Fibroblast of upper back skin (primary cell): ENCODE measurements around the gene FPR3.
"Not testable (repeated sequence)": the region's sequence is repeated elsewhere in the genome, so short reads cannot be mapped to it uniquely, and the experiment has no call there.

ENCODE experiments used
- DNase-seq: peaks from one replicate; pipeline ENCODE4 v3.0.0-alpha.2; 2013

FPR3 gene

DNA sequence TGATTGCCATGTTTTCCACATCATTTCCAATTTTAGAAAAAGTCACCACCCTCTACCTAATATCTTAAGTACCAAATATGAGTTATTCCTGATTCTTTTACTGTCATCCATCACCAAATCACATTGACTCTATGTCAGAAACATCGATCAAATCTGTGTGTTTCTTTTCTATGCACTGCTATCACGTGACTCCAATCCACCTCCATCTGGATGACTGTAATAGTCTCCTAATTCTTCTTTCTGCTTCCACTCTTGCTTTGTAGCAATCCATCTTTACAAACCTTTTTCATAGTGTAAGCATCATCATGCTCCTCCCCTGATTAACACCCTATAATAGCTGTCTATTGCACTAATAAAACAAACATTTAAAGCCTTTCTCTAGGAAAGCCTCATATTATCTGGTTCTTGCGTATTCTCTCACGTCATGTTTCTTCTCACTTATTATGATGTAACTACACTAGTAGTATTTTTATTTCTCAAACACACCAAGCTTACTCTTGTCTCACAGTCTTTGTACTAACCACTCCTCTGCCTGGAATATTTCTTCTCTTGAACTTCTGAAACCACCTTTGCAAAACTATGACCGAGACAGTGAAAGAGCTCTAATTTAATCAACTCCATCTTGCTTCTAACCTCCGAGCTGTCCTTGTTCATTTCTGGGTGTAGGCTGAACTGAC lies 10.7 kb upstream of the FPR3 start:
- DNase-seq, result no peak

DNA sequence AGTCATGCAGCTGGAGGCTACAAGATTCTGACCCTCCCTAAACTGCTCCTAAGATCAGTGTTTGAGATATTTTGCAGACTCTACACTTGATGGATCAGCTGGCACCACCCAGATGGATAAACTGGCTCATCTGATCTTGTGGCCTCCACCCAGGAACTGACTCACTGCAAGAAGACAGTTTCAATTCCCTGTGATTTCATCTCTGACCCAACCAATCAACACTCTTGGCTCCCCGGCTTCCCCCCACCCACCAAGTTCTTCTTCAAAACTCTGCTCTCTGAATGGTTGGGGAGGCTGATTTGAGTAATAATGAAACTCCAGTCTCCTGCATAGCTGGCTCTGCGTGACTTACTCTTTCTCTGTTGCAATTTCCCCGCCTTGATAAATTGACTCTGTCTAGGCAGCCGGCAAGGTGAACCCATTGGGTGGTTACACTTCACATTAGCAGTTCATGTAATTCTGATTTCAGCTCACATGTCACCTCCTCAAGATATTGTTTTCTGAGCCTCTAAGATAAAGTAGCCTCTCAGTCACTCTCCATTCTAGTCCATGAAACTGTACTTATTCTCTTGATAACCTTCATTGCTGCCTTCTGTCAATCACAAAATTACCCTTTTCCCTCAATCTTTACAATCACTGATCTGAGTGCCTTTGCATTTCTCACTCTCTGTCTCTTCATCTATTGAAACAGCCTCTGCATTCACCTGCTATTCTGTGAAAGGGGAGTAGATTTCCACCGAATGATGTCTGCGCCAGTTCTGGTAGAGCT lies 9.9 kb upstream of the FPR3 start:
- peak; percentile 72 for DNase-seq

DNA sequence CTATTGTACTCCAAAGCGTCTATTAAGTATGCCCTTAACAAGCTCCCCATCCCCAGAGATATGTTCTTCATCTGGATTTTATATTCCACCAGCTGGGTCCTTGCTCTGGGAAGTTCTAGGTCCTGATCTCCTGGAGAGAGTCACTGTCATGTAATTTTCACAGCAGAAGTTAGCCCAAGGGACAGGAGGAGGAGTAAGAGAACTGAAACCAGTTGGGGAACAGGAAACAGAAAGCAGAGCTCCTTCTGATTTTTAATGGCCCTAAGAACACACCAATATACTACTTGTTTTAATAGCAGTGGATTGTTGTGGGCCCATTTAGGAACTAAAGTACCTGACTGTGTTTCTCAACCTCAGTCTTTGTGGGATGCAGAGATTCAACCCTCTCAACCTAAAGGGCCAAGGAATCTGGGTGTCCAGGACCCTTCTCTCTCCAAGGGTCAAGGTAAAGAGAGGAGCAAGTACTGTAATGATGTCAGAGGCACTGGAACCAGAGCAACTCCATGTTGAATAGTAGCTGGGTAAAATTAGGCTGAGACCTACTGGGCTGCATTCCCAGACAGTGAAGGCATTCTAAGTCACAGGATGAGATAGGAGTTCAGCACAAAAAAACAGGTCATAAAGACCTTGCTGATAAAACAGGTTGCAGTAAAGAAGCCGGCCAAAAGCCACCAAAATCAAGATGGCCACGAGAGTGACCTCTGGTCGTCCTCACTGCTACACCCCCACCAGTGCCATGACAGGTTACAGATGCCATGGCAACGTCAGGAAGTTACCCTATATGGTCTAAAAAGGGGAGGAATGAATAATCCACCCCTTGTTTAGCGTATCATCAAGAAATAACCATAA lies 8.1 kb upstream of the FPR3 start:
- DNase-seq, result no peak

DNA sequence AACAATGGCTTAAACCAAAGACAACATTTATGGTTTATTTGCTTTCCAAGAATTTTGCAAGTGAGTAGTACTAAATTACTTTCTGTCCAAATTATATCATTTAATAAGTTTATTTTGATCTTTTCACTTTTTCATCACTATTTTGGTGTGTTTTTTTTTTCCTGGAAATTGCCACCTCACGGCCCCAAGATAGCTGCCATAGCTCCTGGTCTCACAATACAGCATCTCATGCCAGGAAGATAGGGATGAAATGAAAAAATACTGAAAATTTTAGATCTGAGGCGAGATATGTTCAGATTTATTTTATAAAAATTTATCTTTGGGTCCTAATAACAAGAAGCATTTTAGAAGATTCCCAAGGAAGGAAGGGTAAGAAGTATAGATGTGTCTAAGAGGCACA lies 6.9 kb upstream of the FPR3 start:
- DNase-seq, result no peak

DNA sequence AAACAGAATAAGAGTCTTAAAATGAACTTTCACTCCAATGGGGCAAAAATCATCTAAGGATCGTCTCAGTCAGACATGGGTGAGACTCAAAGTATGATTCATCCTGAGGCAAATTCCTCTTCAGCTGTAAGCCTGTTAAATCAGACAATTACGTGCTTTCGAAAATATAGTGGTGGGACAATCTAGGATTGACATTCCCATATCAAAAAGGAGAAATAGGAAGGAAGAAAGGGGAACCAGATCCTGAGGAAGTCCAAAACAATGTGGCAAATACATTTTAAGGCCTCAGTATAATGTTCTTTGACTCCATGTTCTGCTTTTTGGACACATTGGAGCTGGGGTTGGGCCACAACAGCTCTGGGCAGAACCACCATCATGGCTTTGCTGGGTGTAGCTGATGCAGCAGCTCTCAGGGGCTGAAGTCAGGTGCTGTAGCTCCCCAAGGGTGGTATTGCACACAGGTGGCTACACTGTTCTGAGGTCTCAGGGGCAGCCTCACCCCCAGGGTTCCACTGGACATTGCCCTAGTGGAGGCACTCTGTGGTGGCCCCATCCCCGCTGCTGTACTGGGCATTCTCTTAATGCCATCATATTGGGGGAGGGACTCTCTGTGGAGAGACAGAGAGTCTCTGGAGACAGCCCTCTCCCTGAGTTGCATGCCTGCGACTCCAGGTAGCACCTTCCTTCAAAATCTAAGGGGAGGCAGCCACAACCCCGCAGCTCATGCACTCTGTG lies 5.7 kb upstream of the FPR3 start:
- peak; percentile 12 for DNase-seq

DNA sequence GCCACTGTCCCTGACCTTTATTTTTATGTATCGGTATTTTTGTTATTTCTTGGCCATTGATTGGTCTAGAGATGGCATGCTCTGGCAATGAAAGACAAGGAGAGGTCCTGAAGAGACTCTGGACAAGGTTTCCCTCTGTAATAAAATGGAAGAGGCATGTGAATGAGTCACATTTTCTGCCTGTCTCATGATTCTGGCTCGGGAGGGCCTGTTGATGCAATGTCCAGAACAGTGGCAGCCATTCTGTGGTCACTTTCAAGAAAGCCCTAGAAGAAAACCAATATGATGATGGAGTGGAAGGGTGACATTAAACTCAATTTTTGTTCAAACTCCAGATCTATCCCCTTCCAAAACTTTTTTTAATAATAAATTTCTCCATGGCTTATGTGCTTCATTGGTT lies 2.0 kb upstream of the FPR3 start:
- no peak for DNase-seq

DNA sequence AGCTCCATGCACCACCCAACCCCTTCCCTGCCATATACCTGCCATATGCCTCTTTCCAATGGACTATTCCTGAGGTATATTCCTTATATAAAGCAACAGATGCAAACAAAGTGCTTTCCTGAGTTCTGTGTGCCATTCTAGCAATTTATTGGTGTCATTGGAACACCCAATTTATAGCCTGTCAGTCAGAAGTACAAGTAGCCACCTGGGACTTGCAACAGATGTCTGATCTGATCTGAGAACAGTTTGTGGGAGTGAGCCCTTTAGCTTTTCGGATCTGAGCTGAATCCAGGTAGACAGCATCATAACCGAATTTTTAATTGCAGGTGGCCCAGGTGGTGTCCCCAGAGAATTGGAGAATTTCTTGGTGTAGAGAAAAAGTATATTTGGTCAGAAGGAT lies 963 bp upstream of the FPR3 start:
- DNase-seq, result no peak

DNA sequence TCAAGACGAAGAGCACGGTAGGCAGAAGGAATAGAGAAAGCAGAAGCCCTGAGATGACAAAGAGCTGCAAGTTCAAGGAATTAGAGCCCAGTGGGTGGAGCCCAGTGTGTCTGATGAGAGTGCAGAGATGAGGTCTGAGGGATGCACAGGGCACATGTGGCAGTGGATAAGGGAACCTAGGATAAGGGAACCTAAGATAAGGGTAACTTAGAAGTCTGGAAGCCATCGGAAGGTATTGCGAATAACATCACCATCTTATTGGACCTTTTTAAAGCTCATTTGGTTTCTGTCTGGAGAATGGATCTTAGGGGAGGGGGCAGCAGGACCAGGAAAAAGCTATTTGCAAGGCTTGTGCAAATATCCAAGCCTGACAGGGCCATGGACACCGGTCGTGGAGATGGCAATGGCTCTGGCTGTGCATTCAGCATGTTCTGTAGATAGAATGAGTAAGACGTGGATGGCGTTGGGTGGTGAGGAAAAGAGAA lies 1.3 kb downstream of the FPR3 start:
- DNase-seq, result no peak

DNA sequence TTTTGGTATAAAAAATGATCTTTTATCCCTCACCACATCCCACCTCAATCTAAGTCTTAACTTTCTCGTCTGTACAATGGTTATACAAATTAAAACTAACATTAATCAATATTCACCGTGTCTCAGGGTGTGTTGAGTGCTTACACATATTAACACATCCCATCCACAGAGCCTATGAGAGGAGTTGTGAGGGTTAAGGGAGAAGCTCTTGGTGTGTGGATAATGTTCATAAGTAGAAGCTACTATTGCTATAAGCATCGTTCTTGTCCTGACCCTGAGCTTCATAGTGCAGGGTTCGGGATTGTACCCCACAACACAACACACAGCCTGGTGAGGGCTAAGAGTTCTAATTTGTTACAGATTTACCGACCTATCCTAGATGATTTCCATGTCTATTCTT lies 2.5 kb downstream of the FPR3 start:
- no peak for DNase-seq

DNA sequence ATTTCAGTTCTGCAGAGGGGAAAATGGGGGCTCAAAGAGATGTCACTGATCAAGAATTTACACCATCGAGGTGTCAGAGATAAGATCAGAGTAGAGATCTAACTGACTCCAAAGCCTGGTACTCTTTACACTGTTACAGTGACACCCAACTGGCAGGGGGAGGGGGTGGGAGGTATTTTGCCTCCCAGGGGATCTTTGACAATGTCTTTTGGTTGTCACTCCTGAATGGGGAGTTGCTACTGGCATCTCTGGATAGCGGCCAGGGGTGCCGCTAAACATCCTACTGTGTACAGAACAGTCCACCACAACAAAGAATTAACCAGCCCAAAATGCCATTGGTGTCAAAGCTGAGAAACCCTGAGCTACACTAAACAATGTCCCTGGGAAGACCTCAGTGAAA lies 3.1 kb downstream of the FPR3 start:
- DNase-seq, result no peak

DNA sequence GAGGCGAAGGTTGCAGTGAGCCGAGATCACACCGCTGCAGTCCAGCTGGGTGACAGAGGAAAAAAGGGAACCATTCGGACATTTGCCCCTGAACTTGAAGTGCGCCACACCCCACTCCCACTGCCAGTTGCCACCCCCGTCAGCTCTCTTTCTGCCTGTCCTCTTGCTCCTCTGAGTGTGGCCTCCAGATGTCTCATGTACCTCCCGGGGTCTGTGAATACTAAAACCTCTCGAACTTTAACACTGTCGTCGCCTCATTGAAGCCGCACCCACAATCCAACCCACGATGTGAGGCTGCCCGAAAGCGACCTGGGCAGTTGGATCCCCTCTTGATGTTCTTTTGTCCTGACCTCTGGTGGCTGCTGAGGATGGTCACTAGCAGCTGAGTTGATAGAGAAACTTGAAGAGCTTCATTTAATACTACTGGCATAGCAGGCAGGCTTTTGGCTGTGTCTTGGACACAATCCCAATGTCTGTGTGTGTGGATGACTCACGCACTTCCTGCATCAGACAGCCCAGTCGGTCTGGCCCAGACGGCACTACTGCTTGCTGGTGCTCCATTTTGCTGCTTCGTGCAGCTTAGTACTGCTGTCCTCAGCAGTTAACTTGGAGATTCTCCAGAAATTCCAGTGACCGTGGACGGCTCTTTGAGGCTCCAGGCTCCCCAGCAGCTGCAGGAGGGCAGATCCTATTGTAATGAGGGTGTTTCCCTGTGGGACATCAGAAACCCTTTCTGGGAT lies 4.2 kb downstream of the FPR3 start:
- DNase-seq, result peak; percentile 99

DNA sequence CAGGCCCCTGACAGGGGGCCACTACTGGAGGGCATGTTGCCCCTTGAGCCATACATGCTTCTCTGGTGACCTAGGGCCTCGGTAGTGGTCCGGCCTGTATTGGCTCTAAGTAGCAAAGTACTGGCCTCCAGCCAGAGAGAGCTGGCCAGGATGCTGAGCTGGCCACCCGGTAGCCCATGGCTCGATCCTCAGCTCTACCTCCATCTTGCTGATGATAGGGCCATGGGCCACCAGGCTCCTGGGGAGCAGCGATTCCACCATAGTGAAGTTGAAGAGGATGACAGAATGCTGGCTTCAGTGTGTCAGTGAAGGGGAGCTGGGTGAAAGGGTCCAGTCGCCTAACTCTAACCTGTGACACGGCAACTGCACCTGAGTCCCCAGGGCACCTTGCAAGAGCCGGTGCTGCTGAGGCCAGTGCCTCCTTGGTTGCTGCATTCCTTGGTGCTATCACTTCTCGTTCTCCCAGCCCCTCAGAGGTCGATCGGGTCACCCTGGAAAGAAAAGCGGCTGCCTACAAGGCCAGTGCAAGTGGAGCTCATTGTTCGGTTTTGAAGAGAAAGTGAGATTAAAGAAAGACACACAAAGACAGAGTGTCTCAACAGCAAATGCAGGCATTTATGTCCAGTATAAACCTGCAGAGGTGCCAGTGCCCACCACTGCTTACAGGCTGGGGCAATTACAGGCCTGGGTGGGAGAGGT lies 5.0 kb downstream of the FPR3 start:
- no peak for DNase-seq

DNA sequence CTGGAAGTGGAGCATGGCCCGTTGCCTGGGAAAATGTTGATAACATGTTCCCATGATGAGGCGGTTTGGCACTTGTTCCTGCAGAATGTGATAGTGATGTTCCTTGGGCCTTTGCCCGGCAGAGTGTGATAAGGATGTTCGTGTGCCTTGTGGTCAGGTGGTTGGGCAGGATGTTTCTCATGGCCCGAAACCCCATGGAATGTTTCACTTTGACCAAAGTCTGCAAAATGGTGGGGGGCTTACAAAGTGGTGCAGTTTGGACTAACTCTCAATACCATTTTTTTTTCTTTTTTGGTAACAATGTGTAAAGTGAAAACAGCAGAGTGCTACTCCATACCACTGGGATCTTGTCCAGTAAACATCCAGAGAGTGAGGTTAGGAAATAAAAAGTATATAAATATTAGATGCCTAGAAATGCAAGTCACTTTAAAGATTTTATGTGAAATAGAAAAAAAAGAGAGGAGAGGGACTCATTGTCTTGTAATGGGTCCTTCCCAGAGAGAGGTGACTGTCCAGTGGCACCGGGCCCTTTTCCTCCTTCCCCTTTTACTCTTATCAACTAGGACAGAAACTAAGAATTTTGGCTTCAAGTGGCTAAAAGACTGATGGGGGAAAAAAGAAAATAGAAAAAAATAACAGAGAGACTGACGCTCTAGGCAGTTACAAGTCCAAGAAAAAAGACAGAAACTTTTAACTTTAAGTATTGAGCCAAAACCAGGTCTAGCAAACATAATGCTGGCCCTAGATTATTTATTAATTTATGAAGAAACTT lies 5.7 kb downstream of the FPR3 start:
- DNase-seq, result peak; percentile 67

DNA sequence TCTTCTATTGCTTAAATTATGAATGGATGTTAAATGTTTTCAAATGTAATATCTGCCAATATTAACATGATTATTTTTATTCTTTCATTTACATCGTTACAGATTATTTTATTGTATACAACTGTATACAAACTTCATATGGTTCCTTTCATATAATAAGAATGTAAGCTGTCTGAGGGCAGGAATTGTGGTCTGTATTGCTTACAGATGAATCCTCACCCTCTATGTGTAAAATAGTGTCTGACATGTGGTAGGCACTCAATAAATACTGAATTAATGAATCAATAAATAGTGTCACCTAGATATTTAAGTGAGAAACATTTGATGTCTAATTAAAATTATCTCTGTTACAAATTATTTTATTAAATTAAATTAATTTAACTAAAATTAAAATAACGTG lies 7.8 kb downstream of the FPR3 start:
- DNase-seq, result no peak

DNA sequence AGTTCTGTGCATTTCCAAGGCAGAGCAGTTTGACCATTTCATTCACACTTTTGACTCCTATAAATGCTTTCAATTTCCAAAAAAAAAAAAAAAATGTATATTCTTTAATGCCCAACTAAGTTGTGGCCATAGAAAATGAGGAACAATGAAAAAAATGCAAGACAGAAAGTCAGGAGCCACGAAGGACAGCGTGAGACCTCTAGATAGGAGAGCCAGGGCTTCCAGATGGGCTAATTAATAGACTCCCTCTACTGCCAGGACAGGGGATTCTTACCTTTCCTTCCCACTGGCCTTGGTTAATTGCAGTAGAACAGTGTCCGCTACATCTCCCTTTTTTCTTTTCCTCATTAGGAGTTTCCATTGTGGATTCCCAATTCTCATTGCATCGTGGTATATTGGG lies 8.6 kb downstream of the FPR3 start:
- DNase-seq, result no peak

DNA sequence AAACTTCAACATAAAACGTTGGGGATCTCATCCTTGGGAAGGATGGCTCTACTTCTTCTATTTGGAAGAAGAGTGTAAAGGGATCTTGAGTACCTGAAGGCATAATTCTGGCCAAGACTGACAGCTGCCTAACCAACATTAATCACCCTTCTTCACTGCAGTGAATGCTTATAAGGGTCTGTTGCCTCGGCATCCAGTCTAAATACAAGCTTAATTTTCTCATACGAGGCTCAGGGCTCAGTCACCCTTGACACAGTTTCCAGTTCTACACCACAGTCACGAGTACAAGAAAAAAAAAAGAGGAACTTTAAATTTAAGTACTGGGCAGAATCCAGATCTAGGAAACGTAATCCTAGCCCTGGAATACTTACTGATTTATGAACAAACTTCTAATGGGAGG lies 9.0 kb downstream of the FPR3 start:
- DNase-seq, result no peak

DNA sequence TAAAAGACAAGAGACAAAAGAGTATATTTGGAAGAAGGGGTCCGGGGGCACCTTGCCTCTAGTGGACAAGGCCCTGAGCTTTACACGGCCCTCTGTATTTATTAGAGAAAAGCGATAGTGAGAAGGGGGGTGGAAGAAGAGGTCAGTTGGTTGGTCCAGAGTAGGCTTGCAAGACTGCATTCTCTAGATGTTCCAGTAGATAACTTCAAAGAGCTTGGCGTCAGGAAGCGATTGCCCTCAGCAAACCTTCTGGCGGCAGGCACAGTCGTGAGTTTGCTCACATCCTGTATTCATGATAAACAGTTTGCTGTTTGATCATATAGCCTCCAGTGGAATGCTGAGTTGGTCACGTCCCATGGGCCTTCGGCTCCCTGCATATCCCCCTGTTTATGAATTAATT lies 9.8 kb downstream of the FPR3 start:
- not testable (repeated sequence) for DNase-seq

DNA sequence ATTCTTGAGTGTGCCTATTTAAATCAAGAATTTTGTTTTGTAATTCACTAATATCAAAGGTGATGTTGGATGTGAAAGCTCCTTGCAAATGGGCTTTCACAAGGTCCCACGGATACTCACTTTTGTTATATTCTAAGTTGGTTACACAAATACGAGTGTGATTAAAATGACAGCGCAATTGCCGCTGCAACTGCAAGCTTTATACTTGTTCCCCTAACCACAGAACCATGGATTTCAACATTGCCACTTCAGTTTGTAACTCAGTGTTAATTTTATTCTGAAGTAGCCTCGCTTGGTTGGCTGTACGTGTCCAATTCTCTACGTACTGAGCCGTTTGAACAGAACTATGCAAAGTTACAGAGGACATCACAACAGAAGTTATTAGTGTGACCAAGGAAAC lies 10.4 kb downstream of the FPR3 start:
- DNase-seq, result not testable (repeated sequence)

DNA sequence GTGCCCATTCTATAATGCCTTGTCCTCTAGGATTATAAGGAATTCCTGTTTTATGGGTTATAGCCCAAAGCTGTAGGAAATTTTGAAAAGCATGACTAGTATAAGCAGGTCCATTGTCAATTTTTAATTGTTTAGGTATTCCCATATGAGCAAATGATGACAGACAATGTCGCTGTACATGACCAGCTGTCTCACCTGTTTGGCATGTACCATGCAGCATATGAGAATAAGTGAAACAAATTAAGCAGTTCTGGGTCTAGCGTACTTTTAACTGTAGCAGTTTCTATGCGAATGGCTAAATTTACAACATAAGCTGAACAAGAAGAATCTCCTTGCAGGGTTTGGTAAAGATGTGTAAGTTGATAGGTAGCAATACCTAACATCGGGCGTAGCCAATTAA lies 11.6 kb downstream of the FPR3 start:
- not testable (repeated sequence) for DNase-seq

DNA sequence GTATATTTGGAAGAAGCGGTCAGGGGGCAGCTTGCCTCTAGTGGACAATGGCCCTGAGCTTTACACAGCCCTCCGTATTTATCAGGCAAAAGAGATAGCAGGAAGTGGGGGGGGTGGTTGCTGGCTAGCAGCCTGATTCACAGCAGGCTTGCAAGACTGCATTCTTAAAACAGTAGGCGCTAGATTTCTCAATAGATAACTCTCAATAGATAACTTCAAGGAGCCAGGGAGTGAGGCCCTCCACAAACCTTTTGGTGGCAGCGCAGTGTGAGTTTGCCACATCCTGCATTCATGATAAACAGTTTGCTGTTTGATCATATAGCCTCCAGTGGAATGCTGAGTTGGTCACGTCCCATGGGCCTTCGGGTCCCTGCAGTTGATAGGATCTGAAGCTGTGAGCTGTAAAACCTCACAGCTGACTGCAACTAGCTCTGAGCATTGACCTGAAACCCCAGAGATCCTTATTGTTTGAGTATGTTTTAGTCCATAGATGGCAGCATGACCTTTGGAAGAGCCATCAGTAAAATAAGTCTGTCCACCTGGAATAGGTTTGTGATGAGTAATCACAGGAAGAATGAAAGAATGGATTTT lies 12.2 kb downstream of the FPR3 start:
- peak; percentile 46 for DNase-seq
